Nephron progenitor cell (in vitro differentiated cells): Measurements from ENCODE around the gene PGAP1.

Experiments
- DNase-seq: peaks from one replicate; pipeline ENCODE4 v3.0.0; 2021
- H3K27ac Mint-ChIP-seq: 2 replicates; pipeline ENCODE4 v1.8.0; 2021; ENCODE audit warnings: mild to moderate bottlenecking, moderate library complexity, mixed read lengths
- H3K27me3 Mint-ChIP-seq: 2 replicates; pipeline ENCODE4 v1.8.0; 2021; ENCODE audit warnings: mild to moderate bottlenecking, low read depth, mixed read lengths; ENCODE audit not compliant: poor library complexity
- H3K36me3 Mint-ChIP-seq: 2 replicates; pipeline ENCODE4 v1.8.0; 2021; ENCODE audit warnings: low read depth, mixed read lengths
- H3K4me1 Mint-ChIP-seq: 2 replicates; pipeline ENCODE4 v1.8.0; 2021; ENCODE audit warnings: mixed read lengths
- H3K4me3 Mint-ChIP-seq: 2 replicates; pipeline ENCODE4 v1.8.0; 2021; ENCODE audit warnings: mild to moderate bottlenecking, moderate library complexity, mixed read lengths
- H3K9me3 Mint-ChIP-seq: 2 replicates; pipeline ENCODE4 v1.8.0; 2021; ENCODE audit warnings: mild to moderate bottlenecking, moderate library complexity, mixed read lengths
- CTCF ChIP-seq: fragments of 200-600 bp; sonication (generic); IDR thresholded peaks from 2 replicates; pipeline ENCODE4 v1.5.0; 2021; ENCODE audit warnings: antibody characterized with exemption

Gene PGAP1

GRCh38 chr2:196926562-196927375 is at the start of gene PGAP1:
Gene PGAP1 (minus strand): TSS chr2:196926707. CDS start chr2:196926616, 91 bp downstream.
- DNase-seq, result peak; percentile 95
- Mint-ChIP-seq H3K4me1 (peaks cover 43% of the 10 kb centered on the region), H3K36me3 (peaks cover 1% of the 10 kb centered on the region), H3K9me3 (no peaks in the 10 kb centered on the region), H3K4me3 (peak within 1 kb of the TSS; percentile 98), H3K27ac (peak within 1 kb of the TSS; percentile 99), H3K27me3 (peaks cover 2% of the 10 kb centered on the region)
- TF ChIP-seq CTCF, result no peak

- Mint-ChIP-seq H3K9me3 (peaks cover 6% of the 10 kb centered on the region), H3K36me3 (no peaks in the 10 kb centered on the region), H3K27me3 (no peaks in the 10 kb centered on the region), H3K4me1 (no peaks in the 10 kb centered on the region), H3K27ac (no peak overlapping the region), H3K4me3 (no peak overlapping the region)
- no peak for TF ChIP-seq CTCF
- DNase-seq, result no peak
Observed at GRCh38 chr2:196974970-196975369, 48.5 kb upstream of the PGAP1 start.

GRCh38 chr2:196971574-196972279 is 45.2 kb upstream of the PGAP1 start:
- Mint-ChIP-seq H3K27me3 (no peaks in the 10 kb centered on the region), H3K36me3 (peaks cover 3% of the 10 kb centered on the region), H3K4me3 (no peak overlapping the region), H3K9me3 (peaks cover 16% of the 10 kb centered on the region), H3K4me1 (peaks cover 12% of the 10 kb centered on the region), H3K27ac (no peak overlapping the region)
- no peak for DNase-seq
- no peak for TF ChIP-seq CTCF

GRCh38 chr2:196970099-196970498 is 43.6 kb upstream of the PGAP1 start:
- Mint-ChIP-seq H3K4me3 (no peak overlapping the region), H3K27me3 (no peaks in the 10 kb centered on the region), H3K9me3 (peaks cover 11% of the 10 kb centered on the region), H3K27ac (no peak overlapping the region), H3K4me1 (peaks cover 24% of the 10 kb centered on the region), H3K36me3 (peaks cover 3% of the 10 kb centered on the region)
- TF ChIP-seq CTCF, result no peak
- no peak for DNase-seq

GRCh38 chr2:196968516-196968915 is 42.0 kb upstream of the PGAP1 start:
- H3K4me1 Mint-ChIP-seq, result peaks cover 24% of the 10 kb centered on the region
- no peak overlapping the region for H3K4me3 Mint-ChIP-seq
- TF ChIP-seq CTCF, result no peak
- H3K27ac Mint-ChIP-seq, result no peak overlapping the region
- H3K9me3 Mint-ChIP-seq, result peaks cover 11% of the 10 kb centered on the region
- peaks cover 3% of the 10 kb centered on the region for H3K36me3 Mint-ChIP-seq
- no peak for DNase-seq
- H3K27me3 Mint-ChIP-seq, result peaks cover 6% of the 10 kb centered on the region
